GM19468 (cell line): Measurements from ENCODE around the gene CTIF.
"Not testable (repeated sequence)": the region's sequence is repeated elsewhere in the genome, so short reads cannot be mapped to it uniquely, and the experiment has no call there.

Experiments used
- ATAC-seq: cut with Tn5 transposase; IDR thresholded peaks from one replicate; pipeline ENCODE4 v1.9.1; 2021; ENCODE audit warnings: mild to moderate bottlenecking, moderate library complexity, moderate number of reproducible peaks; ENCODE audit not compliant: unreplicated experiment; ENCODE audit errors: extremely low read depth

CTIF gene

DNA sequence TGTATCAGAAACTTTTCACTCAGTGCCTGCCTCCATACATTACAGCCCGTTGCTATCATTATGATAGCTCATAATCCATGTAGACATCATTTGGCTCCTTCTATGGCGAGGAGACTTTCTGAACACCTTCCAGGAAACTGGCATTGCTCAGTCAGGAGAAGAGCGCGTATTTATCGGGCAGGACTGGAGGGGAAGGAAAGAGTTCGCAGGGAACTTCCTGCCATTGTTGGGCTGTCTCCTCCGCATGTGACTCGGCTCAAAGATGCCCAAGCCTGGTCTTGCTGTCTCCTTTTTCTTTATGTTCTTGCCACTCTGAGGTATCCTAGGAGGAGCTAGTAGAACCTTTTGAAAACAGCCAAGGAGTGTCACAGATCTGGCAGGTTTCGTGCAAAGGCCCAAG lies 156.8 kb downstream of the CTIF start:
- ATAC-seq, result no peak

DNA sequence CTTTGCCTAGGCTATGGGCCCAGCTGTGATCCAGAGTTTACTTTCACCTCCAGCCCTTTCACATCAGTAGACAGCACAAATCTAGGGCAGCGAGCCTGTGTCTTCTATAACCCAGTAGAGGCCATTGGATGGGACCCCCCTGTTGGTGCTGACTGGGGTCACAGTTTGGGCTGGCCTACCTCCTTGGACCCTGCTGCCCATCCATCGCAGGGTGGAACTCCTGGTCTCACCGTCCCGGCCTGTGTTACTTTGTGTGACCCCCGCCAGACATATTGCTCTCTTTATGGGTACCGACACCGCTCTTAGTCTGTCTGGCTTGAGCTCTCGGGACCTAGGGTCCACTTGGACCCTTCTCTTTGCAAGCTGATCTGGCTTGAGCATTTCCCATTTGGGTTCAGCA lies 157.4 kb downstream of the CTIF start:
- ATAC-seq, result no peak

DNA sequence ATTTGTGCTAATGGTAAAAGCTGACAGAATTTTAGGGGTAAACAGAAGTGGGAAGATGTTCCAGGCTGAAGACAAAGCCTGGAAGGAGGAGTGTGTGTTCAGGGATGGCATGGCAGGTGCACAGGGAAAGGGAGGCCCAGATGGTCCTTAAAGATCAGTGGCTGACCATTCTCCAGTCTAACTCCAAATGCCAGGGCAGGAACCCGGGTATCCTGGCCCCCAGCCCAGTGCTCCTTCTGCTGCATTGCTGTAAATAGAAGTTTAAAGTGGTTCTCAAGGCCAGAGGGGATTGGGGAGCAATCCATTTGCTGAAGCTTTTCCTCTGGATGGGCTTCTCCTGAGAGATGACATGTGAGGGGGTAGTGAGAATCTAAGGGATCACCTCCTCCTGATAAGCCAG lies 158.6 kb downstream of the CTIF start:
- no peak for ATAC-seq

DNA sequence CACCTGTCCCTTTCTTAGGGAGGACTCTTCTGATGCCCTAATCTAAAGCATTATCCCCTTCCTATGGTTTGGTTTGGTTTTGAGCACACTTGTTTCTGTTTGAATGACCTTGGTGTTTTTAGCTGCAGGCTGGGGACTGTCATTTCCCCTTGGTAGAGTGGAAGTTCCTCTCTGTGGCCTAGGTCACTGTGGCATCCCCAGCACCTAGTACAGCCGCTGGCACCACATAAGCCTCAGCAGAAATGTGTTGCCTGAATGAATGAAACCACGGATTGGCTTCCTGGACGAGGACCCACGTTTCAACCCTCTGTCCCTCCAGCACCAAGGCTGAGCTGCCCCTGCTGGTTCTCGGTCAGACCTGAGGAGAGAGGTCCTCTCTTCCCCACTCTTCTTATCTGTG lies 159.9 kb downstream of the CTIF start:
- ATAC-seq, result no peak

DNA sequence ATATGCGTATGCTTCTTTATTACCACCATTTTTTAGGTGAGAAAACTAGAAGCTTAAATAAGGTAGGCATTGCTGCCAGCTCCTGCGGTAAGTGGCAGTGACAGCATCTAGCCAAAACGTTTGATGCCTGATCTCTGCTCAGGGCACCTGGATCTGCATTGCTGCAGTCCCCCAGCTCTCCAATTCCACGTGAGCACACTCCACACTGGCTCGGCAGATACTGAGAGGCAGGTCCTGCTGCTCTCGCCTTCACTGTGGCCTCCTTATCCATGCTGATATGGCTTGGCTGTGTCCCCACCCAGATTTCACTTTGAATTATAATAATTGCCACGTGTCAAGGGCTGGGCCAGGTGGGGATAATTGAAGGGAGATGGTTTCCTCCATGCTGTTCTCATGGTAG lies 160.9 kb downstream of the CTIF start:
- ATAC-seq, result no peak

DNA sequence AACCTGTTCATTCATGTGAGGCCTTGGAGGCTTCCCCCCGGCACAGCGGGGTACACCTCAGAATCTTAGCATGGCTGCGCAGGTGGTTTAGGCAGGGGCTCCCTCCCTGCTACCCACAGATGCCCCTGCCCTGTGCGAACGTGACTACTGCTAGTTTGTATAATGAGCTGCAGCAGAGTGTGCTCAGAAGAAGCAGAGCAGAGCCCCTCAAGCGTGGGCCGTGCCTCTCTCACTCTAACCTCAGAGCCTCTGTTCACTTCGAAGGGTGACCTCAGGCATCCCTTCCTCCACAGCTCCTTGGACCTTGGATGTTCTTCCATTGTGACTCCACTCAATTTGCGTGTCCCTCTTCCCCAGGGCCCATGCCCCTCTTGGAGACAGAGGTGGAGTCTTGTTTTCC lies 161.6 kb downstream of the CTIF start:
- no peak for ATAC-seq

DNA sequence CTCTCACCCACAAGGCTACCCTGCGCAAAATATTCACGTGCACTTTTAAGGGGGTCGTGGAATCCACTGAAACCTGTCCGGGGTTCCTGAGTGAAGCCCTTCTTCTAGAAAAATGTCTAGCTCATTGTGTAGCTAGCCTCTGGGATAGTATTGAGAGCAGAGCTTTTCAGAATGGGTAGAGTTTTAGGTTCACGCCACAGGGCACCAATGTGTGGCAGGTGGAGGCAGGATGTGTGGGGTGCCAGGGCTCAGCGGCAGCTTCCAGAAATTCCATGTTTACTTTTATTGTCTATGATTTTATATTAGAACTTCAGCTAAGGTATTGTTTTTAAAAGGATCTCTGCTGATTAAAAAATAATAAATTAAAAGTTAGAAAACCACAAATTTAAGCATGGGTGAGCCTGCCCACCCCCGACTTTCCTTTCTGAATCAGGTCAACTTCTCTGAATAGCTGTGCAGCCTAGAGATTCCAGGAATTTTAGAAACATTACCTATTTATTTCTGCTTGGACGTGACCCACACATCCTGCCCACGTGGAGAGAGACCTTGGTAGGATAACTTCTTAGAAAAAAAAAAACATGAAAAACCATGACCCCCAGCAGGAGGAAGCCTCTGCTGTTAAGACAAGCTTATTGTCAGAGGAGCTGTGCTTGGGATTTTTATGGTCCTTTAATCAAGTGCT lies 163.7 kb downstream of the CTIF start:
- no peak for ATAC-seq

DNA sequence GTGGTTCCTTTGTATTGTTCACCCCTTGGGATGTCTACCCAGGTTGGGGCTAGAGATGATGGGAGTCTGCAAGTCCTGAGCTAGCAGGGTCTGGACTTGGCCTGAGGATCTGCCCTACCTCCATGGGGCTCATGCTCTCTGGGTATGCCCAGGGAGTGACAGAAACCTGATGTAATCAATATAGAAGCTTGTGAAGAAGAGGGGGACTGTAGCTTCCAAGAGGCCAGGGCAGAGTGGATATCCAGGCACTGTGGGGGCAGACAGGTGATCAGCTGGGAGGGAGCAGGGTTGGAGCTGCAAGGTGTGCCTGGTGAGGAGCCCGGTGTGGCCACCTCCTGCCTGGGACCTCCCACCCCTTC lies 164.2 kb downstream of the CTIF start:
- ATAC-seq, result no peak

DNA sequence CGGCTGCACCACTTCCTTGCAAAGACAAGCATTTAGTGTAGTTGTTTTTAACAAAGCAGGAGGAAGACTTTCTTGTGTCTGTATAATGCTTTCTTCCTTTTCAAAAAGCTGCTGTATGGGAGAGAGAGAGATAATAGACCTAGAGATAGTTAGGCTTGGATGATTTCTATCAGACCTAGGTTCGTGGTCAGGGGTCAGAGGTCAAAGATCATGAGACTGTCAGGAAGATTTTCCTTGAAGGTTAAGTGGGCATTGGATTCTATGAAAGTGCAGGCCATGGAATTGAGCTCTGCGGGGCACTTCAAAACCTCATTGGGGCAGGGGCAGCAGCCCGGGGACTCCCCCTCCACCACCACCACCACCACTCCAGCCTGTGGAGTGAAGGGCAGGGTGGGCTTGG lies 164.6 kb downstream of the CTIF start:
- ATAC-seq, result no peak

DNA sequence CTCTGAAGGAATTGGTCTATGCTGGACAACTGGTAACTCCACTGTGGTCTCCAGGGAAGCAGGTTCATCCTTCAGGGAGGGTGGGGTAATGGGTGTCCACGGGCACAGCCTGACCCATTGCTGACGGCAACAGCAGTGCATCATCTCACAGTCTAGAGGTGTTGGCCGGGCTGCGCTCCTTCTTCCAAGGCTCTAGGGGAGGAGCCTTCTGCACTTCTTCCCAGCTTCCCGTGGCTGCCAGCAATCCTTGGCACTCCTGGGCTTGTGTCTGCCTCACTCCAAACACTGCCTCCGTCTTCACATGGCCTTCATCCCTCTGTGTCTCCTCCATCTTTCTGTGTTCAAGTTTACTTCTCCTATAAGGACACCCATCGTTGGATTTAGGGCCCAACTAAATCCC lies 166.2 kb downstream of the CTIF start:
- ATAC-seq, result no peak

DNA sequence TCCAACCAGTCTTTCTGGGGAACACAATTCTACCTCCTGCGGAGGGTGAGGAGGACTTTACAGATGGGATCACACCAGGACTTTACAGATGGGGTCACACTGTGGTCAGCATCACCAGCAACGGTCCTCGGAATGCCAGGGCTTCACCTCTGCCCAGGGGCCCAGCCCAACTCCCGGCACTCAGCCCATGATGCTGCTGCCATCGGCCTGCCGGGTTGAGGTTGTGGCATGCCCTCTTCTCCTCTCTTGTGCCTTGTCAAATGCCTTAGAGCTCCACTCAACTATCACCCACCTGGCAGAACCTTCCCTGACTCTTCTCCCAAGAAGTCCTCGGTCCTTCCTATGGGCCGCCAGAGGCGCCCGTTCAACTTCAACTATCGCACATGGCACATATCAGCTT lies 166.7 kb downstream of the CTIF start:
- no peak for ATAC-seq

DNA sequence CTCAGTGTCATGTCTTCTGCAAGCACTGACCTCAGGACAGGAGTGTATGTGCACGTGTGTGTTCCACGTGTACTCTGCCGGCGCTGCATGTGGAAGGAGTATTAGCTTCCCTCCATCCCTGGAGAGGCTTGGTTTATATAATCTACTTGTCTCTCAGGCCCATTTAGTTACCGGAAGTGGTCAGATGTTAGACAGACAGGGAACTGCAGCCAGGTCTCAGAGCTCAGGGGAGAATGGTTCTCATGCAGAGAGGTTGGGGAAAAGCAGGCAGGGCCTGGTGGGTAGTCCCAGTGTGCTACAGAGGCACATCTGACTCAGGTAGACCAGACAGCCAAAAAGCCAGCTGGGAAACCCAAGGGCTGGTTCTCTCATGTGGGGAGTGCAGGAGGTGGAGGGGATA lies 167.9 kb downstream of the CTIF start:
- no peak for ATAC-seq

DNA sequence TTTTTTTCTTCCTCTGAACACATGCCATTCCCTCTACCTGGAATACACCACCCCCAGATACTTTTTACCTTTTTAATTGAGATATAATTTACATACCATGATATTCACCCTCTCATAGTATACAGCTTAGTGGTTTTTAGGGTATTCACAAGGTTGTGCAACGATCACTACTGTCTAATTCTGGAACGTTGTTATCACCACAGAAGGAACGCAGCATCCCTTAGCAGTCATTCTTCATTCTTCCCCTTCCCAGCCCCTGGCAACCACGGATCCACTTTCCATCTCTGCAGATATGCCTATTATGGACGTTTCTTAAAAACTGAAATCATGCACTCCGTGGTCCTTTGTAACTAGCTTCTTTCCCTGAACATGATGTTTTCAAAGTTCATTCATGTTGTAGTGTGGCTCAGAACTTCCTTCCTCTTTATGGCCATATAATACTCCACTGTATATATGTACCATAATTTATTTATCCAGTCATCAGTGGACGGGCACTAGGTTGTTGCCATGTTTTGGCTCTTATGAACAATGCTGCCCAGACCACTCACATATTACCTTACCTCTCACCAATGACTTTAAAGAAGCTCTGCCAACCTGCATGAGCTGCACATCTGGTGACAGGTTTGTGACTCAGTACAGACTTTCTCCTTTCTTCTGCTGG lies 168.9 kb downstream of the CTIF start:
- no peak for ATAC-seq

DNA sequence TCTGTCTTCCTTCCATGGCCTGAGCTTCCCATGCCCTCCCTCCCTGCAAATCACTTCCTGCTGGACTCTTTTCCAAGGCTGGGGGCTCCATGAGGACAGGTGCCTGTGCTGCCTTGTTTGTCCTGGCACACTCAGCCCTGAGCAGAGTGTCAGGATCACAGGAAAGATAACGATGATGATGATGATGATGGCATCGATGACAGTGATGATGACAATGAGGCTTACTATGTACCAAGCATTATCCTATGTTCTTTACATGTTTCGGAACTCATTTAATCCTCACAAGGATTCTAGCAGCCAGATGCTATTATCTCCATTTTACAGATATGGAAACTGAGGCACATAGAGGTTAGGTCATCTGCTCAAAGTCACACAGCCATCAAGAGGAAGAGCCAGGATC lies 170.0 kb downstream of the CTIF start:
- no peak for ATAC-seq

DNA sequence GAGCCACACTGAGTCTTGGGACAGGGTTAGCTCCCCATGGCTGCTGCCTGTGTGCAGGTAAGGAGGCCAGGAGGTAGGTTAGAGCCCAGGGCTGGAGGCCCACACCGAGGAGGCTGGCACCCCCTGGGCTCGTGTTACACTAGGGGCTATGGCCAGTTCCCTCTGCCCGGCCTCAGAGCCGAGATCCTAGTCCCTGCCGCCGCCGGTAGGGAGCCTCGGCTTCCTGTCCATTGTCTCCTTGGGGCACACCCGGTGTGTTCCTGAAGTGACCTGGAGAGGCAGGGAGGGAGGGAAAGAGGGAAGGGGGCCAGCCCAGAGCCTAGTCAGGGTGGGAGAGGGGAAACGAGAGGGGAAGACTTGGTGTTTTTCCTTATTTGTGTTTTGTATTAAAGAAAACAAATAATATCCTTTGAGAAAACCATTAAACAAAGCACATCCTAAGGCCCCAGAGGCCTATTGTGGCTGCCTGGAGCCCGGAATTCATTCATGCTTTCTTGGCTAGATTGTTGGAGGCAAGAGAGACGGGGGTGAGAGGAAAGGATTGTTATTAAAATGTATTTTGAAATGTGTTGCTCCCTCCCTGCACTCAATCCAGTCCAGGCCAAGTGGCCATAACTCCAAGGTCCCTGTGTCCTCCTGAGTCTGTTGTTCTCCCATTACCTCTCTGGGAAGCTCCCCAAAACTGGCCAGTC lies 170.7 kb downstream of the CTIF start:
- no peak for ATAC-seq

DNA sequence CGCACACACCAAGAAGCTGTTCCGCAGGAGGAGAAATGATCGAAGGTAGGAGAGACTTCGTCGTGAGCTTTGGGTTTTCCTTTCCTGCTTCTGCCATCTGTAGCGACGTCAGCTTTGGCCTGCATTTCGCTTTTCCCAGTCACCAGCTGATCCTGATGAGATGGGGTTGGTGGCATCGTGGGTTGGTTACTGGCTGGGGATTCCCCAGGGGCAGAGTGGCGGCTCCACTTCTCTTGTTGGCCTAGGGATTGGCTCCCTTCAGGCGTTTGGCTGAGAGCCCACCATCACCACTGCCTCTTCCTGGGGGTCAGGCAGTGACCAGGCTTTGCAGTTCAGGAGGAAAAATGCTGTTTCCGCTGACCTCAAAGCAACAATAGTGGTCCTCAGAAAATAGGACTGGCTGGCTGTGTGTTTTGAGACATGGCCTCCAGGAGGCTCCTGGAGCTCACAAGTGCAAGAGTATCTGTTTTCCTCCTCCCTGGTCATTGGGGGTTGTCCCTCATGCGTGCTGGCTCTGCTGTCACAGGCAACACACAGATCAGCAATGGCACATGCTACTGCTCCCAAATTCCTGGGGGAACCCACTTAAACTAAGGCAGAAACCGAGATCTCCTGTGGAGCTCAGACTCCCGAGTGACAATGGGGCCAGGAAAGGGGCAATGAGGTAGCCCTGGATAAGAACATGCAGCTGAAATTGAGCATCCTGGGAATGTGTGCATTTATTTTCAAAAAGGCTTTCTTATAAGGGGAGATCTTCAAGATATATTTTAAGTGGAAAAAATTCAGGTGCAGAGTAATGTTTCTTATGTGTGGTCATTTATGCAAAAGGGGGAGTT lies 173.0 kb downstream of the CTIF start:
- no peak for ATAC-seq

DNA sequence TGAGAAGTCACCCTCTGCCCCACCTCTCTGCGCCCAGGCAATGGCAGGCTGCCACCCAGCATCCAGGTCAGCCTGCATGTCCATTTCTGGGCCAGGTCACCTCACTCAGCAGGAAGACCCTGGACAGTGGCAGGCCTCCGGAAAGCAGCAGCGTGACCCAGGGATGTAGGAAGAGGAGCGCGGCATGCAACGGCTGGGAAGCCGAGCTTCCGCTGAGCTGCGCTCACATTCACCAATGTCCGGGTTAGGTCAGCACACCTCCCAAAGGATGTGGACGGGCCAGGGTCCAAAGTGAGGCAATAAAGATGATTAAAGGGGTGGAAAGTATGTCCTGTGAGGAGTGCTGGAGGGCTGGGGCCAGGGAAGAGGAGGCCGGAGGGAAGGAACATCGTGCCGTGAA lies 174.5 kb downstream of the CTIF start:
- ATAC-seq, result no peak

DNA sequence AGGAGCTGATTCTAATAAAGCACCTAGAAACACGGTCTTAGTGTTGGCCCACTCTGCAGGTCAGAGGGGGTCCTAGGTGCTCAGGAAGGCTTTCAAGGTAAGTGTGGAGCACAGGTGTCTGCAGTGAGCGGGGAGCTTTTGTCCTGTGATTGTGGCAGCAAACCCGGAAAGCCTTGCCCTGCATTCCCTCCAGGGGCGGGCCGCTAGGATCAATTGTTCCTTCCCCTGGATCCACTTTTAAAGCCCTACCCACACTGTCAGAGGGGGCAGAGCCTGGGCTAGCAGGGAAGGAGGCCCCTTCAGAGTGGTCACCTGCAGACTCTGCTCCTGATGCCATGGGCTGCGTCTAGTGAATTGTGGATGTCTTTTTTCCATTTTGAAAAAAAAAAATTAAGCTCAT lies 176.0 kb downstream of the CTIF start:
- no peak for ATAC-seq

DNA sequence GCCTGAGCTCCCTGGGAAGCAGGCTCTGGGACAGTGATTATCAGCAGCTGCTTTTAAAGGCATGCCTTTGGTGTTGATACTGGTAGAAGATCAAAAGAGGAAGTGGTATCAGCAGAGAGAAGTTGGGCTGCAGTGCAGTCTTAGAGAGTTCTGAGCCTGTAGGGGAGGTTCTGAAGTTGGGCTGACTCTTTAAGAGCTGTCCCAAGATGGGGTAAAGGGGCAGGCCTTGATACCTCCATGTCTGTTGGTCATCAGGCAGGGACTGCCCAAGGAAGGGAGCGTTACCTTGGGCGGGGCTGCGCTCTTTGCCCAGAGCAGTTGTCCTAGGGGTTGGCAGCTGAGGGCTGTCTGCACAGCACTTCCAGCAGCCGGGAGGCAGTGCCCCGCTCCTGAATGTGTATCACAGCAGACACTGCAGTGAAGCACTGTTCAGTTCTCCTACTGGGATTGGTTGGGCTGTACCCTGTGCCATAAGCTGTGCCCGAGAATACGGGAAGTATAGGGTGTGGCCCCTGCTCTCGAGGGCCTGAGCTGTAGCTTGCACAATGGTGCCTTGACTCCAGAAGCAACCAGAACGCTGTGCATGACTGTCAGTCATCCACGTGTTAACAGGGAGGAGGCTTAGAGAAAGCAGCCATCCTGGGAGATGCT lies 177.0 kb downstream of the CTIF start:
- ATAC-seq, result no peak

DNA sequence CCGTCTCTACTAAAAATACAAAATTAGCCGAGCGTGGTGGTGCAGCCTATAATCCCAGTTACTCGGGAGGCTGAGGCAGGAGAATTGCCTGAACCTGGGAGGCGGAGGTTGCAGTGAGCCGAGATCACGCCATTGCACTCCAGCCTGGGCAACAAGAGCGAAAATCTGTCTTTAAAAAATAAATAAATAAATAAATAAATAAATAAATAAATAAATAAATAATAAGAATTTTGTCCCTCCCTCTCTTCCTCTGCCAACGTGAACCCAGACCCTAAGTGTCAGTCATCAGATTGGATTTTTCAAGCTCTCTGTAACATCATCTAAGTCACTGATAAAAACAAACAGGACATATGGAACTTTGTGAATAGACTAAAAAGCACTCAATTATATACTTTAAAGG lies 178.4 kb downstream of the CTIF start:
- not testable (repeated sequence) for ATAC-seq
